NCI-H748 (cell line): ENCODE results near the gene TMEM129.

ENCODE experiments used
- DNase-seq: peaks from one replicate; lab custom pipeline; 2025; ENCODE audit not compliant: unreplicated experiment; lab: John Stamatoyannopoulos, UW

The TMEM129 gene

DNA sequence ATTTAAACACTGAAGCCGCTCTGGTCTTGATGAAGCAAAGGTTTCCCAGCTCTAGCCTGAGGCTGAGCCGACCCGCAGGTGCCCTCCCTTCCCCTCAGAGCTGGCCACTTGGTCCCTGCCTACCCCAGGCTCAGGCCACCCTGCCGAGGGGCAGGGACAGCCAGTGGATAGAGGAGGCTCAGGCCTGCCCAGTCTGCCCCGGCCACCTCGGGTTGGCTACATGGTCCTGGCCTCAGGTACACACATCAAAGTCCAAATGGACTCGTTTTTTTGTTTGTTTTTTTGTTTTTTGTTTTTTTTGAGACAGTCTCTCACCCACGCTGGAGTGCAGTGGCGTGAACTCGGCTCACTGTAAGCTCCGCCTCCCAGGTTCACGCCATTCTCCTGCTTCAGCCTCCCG is 24.0 kb upstream of the TMEM129 start:
- no peak for DNase-seq

- no peak for DNase-seq
Observed at GRCh38 chr4:1744552-1744951, 23.4 kb upstream of the TMEM129 start.

DNA sequence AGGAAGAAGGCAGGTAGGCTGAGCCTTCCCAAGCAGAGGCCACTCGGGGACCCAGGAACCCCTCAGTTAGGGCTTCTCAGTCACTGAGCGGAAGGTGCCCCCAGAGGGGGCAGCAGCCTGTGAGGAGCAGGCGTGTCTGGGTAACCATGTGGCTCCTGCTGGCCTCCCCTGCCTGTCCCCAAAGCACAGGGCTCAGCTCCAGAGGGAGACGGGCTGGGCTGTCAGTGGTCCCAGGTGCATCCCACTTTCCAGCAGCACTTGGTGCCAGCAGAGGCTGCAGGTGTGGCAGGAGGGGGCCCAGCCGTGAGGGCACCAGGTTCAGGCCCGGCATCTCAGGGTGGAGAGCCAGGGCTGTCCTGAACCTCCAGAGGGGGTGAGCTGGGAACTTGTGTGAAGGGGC is 22.9 kb upstream of the TMEM129 start:
- DNase-seq = no peak

GRCh38 chr4:1743551-1743950 is 22.4 kb upstream of the TMEM129 start:
- no peak for DNase-seq

- no peak for DNase-seq
Observed at GRCh38 chr4:1741208-1741607, 20.1 kb upstream of the TMEM129 start.

- no peak for DNase-seq
Observed at GRCh38 chr4:1740021-1740545, 19.0 kb upstream of the TMEM129 start.

- no peak for DNase-seq
Observed at GRCh38 chr4:1739358-1739757, 18.2 kb upstream of the TMEM129 start.

GRCh38 chr4:1738410-1738809 is 17.3 kb upstream of the TMEM129 start:
- DNase-seq = no peak

- DNase-seq = no peak
Observed at GRCh38 chr4:1737666-1738065, 16.5 kb upstream of the TMEM129 start.

- no peak for DNase-seq
Observed at GRCh38 chr4:1736812-1737211, 15.7 kb upstream of the TMEM129 start.

- no peak for DNase-seq
Observed at GRCh38 chr4:1735215-1735614, 14.1 kb upstream of the TMEM129 start.

- no peak for DNase-seq
Observed at GRCh38 chr4:1732911-1733310, 11.8 kb upstream of the TMEM129 start.

DNA sequence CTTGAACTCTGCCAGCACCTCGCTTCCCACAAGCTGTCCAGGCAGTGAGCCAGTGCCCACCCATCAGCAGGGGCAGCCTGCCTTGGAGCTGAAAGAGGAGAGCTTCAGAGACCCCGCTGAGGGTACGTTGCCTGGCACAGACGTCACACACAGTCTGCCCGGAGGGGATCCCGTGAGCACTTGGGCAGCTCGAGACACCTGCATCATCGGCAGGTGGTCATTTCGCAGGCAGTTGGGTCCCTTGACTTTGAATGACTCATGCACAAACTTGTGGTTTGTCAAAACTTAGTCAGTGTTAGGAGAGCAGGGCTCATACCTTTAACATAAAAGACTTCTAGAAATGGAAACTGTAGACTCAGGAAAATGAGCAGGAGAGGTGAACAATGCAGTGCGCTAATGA is 10.1 kb upstream of the TMEM129 start:
- no peak for DNase-seq

GRCh38 chr4:1730532-1731135 is 9.5 kb upstream of the TMEM129 start:
- DNase-seq = no peak

DNA sequence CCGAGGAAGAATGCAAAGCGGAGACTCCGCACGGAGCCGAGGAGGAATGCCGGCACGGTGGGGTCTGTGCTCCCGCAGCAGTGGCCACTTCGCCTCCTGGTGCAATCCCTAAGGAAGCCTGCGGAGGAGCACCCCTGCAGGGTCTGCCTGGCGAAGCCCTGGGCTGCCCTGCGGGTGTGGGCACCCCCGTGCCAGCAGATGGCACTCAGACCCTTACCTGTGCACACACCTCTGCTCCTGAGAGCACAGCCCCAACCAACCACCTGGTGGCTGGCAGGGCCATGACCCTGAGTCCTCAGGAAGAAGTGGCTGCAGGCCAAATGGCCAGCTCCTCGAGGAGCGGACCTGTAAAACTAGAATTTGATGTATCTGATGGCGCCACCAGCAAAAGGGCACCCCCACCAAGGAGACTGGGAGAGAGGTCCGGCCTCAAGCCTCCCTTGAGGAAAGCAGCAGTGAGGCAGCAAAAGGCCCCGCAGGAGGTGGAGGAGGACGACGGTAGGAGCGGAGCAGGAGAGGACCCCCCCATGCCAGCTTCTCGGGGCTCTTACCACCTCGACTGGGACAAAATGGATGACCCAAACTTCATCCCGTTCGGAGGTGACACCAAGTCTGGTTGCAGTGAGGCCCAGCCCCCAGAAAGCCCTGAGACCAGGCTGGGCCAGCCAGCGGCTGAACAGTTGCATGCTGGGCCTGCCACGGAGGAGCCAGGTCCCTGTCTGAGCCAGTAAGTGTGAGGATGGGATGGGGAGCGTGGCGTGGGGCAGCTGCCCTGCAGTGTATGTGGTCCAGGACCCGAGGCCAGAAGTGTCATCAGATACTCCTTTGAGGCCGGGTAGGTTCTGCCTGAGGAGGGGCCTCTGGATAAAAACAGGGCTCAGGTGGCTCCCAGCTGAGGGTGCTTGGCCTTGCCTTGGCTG is 7.2 kb upstream of the TMEM129 start:
- DNase-seq = no peak

- no peak for DNase-seq
Observed at GRCh38 chr4:1727117-1728031, 6.3 kb upstream of the TMEM129 start.

GRCh38 chr4:1726146-1726934 is 5.2 kb upstream of the TMEM129 start:
- DNase-seq = peak; percentile 48

DNA sequence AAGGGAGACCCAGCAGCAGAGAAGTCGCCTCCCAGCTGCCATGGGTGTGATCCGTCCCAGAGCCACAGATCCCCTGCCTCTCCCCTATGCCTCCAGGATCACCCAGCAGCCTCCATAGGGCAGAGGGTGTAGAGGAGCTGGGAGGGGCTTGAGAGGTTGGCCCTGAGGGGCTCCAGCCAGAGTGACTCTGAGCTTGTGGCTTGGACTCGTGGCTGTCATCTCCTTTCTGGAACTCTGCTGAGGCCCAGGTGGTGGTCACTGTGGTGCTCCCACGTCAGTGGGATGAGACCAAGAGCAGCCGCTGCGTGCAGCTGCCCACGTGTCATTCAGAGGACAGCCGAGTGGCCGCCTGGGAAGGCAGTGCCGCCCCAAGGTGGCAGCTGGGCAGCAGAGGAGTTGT is 4.4 kb upstream of the TMEM129 start:
- DNase-seq = no peak

DNA sequence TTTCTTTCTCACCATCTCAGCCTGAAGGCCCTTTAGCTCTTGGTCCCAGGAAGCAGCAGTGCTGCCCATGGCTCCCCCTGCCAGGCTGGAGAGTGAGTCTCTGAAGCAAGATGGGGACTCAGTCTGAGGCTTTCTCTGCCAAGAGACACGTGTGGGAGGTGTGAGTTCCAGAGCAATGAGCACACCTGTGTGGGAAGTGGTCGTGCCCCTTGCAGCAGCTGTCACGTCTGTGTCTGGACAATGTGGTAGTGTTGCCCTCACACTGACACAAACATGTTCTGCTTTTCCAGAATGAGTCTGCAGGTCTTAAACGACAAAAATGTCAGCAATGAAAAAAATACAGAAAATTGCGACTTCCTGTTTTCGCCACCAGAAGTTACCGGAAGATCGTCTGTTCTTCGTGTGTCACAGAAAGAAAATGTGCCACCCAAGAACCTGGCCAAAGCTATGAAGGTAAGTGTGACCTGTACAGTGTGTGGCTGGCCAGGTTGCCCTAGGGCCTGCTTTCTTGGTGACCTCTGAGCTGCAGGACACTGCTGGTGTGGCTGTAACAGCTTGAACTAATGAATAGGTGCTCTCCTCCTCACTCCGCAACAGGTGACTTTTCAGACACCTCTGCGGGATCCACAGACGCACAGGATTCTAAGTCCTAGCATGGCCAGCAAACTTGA is 2.1 kb upstream of the TMEM129 start:
- no peak for DNase-seq

DNA sequence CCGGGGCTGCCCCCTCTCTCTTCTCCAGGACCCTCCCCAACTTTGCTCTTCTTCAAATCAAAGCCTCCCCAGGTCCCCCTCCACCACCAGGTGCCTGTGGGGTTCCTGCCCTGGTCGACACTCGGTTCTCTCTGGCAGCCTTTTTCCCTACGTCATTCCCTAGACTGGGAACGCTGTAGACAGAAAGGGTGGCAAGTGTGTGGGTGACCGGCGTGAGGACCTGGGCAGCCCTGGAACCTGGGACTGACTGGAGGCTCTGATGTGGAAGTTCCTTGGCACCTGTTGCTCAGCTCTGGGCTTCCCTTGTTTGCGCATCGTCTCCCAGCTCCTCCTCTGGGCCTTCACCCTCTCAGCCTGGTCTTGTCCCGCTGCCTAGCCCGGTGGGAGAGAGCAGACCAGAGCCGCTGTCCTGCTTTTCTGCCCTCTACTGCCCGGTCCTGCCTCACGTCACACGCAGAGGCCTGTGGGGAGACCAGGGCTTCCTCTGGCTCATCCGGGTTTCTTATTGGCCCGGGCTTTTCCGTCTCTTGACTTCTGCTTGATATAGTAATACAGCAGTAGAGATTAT is 1.5 kb upstream of the TMEM129 start:
- DNase-seq = no peak
